OCI-LY1 (cell line): ENCODE data around the gene FGF4.

Source experiments
- H2AFZ ChIP-seq: fragments of 200-600 bp; sonication (generic), shearing (Covaris generic); 2 replicates; pipeline ENCODE4 v1.6.0; 2014; ENCODE audit warnings: antibody characterized with exemption, mild to moderate bottlenecking, low read length
- H3F3A ChIP-seq: fragments of 200-600 bp; sonication (generic), shearing (Covaris generic); 2 replicates; pipeline ENCODE4 v1.6.0; 2014; ENCODE audit warnings: mild to moderate bottlenecking, antibody characterized with exemption, low read length, moderate library complexity; ENCODE audit not compliant: insufficient read depth
- H3K27ac ChIP-seq: fragments of 200-600 bp; sonication (generic); 2 replicates; pipeline ENCODE4 v1.5.1; 2014; ENCODE audit warnings: low read length, mixed run types, mild to moderate bottlenecking, low read depth; ENCODE audit not compliant: poor library complexity, severe bottlenecking
- H3K27me3 ChIP-seq: fragments of 200-600 bp; sonication (generic); 2 replicates; pipeline ENCODE4 v1.6.0; 2014; ENCODE audit warnings: antibody characterized with exemption, mild to moderate bottlenecking, low read length, moderate library complexity; ENCODE audit not compliant: insufficient read depth
- H3K36me3 ChIP-seq: fragments of 200-600 bp; sonication (generic); 2 replicates; pipeline ENCODE4 v1.6.1; 2014; ENCODE audit warnings: mild to moderate bottlenecking, antibody characterized with exemption, low read length, moderate library complexity, mixed read lengths; ENCODE audit not compliant: insufficient read depth
- H3K4me1 ChIP-seq: fragments of 200-600 bp; sonication (generic); 2 replicates; pipeline ENCODE4 v1.5.1; 2014; ENCODE audit warnings: mild to moderate bottlenecking, low read length, moderate library complexity; ENCODE audit not compliant: insufficient read depth, severe bottlenecking
- H3K4me2 ChIP-seq: fragments of 200-600 bp; sonication (generic), shearing (Covaris generic); 2 replicates; pipeline ENCODE4 v1.6.1; 2014; ENCODE audit warnings: low read length
- H3K4me3 ChIP-seq: fragments of 200-600 bp; sonication (generic); 2 replicates; pipeline ENCODE4 v1.5.1; 2014; ENCODE audit warnings: low read length, low read depth, mild to moderate bottlenecking, mixed read lengths; ENCODE audit not compliant: poor library complexity, severe bottlenecking
- H3K79me2 ChIP-seq: fragments of 200-600 bp; shearing (Covaris generic); 2 replicates; pipeline ENCODE4 v1.6.1; 2016; ENCODE audit warnings: mixed run types, low read length, mixed read lengths; ENCODE audit not compliant: insufficient read depth
- H3K9ac ChIP-seq: fragments of 200-600 bp; sonication (generic), shearing (Covaris generic); 2 replicates; pipeline ENCODE4 v1.6.1; 2014; ENCODE audit warnings: mild to moderate bottlenecking, low read length, mixed read lengths
- H3K9me2 ChIP-seq: fragments of 200-600 bp; sonication (generic), shearing (Covaris generic); 2 replicates; pipeline ENCODE4 v1.6.1; 2014; ENCODE audit warnings: low read depth, mild to moderate bottlenecking, low read length, mixed read lengths
- H3K9me3 ChIP-seq: fragments of 200-600 bp; shearing (Covaris generic); 2 replicates; pipeline ENCODE4 v1.6.1; 2014; ENCODE audit warnings: low read length, mixed read lengths
- H4K20me1 ChIP-seq: fragments of 200-600 bp; sonication (generic), shearing (Covaris generic); 2 replicates; pipeline ENCODE4 v1.6.0; 2016; ENCODE audit warnings: mild to moderate bottlenecking, low read length; ENCODE audit not compliant: insufficient read depth
- CTCF ChIP-seq: fragments of 200-600 bp; sonication (generic), shearing (Covaris generic); IDR thresholded peaks from 2 replicates; pipeline ENCODE4 v1.5.1; 2017; ENCODE audit warnings: mild to moderate bottlenecking, antibody characterized with exemption, low read length, moderate library complexity, mixed read lengths
- EZH2 ChIP-seq: fragments of 200-600 bp; sonication (generic), shearing (Covaris generic); IDR thresholded peaks from 2 replicates; pipeline ENCODE4 v1.8.0; 2017; ENCODE audit warnings: borderline replicate concordance, mixed run types, mild to moderate bottlenecking, antibody characterized with exemption, low read length, moderate library complexity, mixed read lengths

The FGF4 gene

GRCh38 chr11:69800278-69800677, 25.1 kb upstream of the FGF4 start:
- no peaks in the 10 kb centered on the region for H3K4me1 ChIP-seq
- no peak overlapping the region for H3K27ac ChIP-seq
- no peaks in the 10 kb centered on the region for H3K9me2 ChIP-seq
- H3F3A ChIP-seq = no peaks in the 10 kb centered on the region
- no peak overlapping the region for H2AFZ ChIP-seq
- H3K27me3 ChIP-seq = peaks cover 9% of the 10 kb centered on the region; the same call in 1 of the 2 replicates
- no peak for TF ChIP-seq EZH2
- no peak for TF ChIP-seq CTCF
- no peak overlapping the region for H3K9ac ChIP-seq
- no peak overlapping the region for H3K4me3 ChIP-seq
- H3K9me3 ChIP-seq = no peaks in the 10 kb centered on the region
- H3K4me2 ChIP-seq = no peak overlapping the region
- no peaks in the 10 kb centered on the region for H3K36me3 ChIP-seq
- no peaks in the 10 kb centered on the region for H4K20me1 ChIP-seq
- H3K79me2 ChIP-seq = no peaks in the 10 kb centered on the region

- Histone ChIP-seq H4K20me1 (no peaks in the 10 kb centered on the region), H3K27me3 (0 out of 2 replicates have a peak, but pooled peaks cover 6% of the 10 kb centered on the region), H3K79me2 (no peaks in the 10 kb centered on the region), H3K9me2 (no peaks in the 10 kb centered on the region), H3K4me2 (no peak overlapping the region), H3K27ac (no peak overlapping the region), H3K36me3 (no peaks in the 10 kb centered on the region), H3K4me3 (no peak overlapping the region), H3F3A (no peaks in the 10 kb centered on the region), H3K4me1 (no peaks in the 10 kb centered on the region), H2AFZ (no peak overlapping the region), H3K9me3 (no peaks in the 10 kb centered on the region), H3K9ac (no peak overlapping the region)
- no peak for TF ChIP-seq CTCF
- TF ChIP-seq EZH2 = no peak
Observed at GRCh38 chr11:69799582-69799981, 24.4 kb upstream of the FGF4 start.

GRCh38 chr11:69799097-69799496, 24.0 kb upstream of the FGF4 start:
- no peaks in the 10 kb centered on the region for H3K36me3 ChIP-seq
- TF ChIP-seq EZH2 (no peak), CTCF (no peak)
- no peak overlapping the region for H3K4me3 ChIP-seq
- H3K27me3 ChIP-seq = 0 out of 2 replicates have a peak, but pooled peaks cover 6% of the 10 kb centered on the region
- H3K79me2 ChIP-seq = no peaks in the 10 kb centered on the region
- H3K4me1 ChIP-seq = no peaks in the 10 kb centered on the region
- no peak overlapping the region for H3K27ac ChIP-seq
- H3K9me2 ChIP-seq = no peaks in the 10 kb centered on the region
- no peaks in the 10 kb centered on the region for H4K20me1 ChIP-seq
- no peaks in the 10 kb centered on the region for H3F3A ChIP-seq
- no peaks in the 10 kb centered on the region for H3K9me3 ChIP-seq
- H2AFZ ChIP-seq = no peak overlapping the region
- H3K4me2 ChIP-seq = no peak overlapping the region
- no peak overlapping the region for H3K9ac ChIP-seq
